GM03348 (cell line): ENCODE data around the gene LPXN.

ENCODE experiments used
- DNase-seq: peaks from one replicate; pipeline ENCODE4 v3.0.0; 2012; ENCODE audit warnings: low spot score

LPXN gene

DNA sequence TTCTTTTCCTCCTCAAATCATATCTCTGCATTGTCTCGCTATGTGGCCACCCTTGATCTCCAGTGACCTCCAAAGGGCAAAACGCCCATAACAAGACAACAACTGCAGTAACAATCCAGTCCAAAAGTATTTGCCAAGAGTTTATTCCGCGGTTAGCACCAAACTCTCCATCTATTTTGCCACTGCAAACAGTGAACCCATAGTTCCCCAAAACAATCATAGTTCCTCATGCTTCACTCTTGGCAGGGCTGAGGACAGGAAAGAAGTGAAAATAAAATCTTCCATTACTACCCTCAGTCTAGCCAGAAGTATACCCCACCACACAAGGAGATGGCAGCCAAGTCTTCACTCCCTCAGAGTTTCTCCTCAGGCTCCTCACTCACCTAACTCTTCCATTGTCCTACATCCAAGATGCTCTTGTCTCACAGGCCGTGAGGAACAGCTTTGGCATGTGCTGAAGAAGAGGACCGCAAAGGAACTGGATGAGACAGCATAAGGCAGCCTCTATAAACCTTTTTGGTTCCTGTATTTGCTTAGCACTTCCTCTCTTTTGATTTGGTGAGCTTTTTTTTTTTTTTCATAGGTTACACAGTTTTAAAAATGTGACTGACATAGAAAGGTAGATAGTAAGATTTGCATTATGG lies at the start of gene LPXN:
LPXN (minus strand) TSS at position 480 of the 644 bp plus-strand sequence; CDS start at position 396, 84 bp downstream.
- peak; percentile 27 for DNase-seq

DNA sequence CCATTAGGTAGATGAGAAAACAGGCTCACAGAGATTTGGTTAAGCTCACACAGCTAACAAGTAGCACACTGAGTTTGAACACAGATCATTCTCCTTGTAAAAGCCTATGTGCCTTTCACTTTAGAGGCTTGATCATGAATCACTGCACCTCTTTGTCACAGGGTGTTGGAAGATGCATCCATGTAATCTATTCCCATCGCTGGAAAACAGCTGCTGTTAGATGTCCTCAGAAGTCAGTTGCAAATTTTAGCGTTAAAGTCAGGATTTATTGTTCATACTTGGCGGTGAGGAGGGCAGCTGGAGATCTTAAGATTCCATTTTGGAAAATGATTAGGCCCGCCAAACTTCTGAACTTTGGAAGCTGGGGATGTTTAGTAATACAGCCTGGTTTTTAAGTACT lies 49.4 kb upstream of the LPXN start:
- no peak for DNase-seq

DNA sequence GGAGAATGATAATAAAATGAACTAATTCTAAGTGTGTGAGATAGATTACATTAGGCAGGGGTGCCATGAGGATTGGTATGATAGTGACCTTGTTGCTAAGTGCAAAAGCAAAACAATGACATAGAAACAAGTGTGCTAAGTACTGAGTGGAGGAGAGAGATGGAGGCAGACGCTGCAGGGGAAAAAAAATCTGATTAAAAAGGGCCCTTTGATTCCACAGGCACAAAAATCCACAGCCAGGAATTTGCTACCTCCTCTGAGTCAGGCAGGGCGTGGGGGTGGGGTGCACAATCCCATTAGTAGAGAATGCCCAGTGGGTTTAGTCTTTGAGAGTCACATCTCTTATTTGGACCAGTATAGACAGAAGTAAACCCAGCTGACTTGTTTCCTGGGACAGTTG lies 46.7 kb upstream of the LPXN start, which contains the start of gene CNTF:
CNTF (plus strand) TSS at position 322 of the 400 bp plus-strand sequence. CDS start 88 bp downstream, outside the sequence.
- DNase-seq = peak; percentile 18

DNA sequence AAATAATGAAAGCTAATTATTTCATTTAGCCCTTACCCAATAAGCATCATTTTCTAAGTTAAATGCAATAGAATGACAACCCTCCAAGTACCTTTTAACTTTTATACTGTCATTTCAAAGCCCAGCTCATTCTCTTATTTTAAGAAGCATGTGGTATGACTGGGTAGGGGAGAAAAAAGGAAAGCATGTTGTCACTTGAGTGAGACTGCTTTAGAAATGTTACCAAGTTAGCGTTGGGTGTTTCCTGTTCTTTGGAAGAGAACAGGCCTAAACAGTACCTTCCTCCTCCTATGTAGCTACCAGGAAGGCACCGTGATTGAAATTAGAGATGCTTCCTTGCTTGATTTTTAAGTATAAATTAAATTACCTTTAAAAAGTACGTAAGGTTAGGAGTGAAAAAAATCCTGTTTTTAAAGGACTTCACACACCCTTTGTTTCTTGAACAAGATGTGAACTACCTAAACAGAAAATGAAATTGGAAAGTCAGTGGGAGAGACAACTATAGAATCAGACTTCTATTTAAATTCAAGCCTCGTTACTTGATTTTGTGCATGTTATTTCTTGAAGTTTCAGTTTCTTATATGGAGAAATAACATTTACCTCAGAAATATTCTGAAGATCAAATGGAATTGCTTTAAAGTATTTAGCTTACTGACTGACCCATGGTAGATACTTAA lies 46.1 kb upstream of the LPXN start:
- DNase-seq = no peak

DNA sequence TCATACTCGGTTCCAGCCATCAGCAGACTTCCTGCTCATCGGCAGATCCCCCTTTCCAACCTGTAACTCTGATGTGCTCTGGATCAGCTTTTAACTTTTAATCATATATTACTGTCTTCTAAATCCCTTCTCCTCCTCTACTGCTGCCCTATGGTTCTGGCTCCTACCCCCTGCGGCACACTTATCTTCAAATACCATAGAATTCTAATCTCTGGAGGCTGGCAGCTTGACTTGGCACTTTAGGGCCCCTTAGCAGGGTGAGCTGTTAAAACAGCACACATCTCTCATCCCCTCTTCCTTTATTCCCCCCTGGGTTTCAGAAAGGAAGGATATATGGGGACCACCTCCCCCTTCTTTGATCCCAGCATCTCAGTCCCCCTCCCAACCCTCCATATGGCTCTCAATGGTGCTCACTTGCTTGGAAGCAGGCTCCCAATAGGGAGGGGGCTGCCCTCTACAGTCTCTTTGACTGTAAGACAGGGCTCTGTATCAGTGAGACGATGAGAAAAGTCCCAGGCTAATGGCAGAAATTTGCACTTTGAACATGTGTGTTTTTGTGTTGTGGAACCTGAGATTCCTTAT lies 42.4 kb upstream of the LPXN start:
- no peak for DNase-seq

DNA sequence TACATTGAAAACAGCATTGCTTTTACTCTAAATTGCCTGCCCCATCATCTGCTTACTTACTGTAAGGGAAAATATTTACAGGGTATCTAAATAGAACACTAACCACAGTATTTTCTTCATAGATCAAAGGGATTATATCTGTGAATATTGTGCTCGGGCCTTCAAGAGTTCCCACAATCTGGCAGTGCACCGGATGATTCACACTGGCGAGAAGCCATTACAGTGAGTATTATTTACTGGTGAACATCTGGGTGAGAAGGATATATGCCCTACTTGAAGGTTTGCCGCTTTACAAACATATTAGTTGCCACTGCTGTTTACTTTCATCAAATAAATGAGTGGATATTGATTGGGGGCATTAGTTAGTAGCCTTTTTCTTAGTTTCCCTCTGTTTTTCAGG lies 40.9 kb upstream of the LPXN start:
- peak; percentile 73 for DNase-seq

DNA sequence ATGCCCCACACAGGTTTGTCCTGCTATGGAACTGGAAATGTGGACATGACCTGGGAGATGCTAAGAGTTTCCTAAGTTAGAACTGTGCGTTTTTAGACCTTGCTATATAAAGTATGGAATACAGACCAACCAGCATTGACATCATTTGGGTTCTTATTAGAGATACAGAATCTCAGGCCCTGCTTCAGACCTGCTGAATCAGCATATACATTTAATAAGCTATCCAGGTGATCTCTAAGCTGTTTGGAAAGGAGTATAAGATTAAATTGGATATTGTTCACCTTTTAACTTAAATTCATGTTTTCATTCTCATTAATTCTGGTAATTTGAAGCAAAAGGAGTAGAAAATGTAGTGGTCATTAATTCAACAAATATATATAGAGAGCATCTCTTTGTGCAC lies 39.9 kb upstream of the LPXN start:
- DNase-seq = no peak

DNA sequence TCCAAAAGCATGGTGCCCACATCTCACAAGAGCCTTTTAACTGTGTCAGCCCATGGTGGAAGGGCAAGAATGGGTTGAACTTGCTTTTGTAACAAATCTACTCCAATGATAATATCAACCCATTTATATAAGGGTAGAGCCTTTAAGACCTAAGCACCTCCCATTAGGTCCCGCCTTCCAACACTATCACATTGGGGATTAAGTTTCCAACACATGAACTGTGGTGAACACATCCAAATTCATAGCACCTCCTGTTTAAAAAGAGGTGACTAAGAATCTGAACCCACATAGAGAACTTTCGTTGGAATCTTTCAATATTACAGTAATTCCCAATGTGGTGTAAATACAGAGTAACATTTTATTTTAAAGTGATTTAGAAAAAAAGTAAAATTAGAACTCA lies 37.6 kb upstream of the LPXN start:
- no peak for DNase-seq

DNA sequence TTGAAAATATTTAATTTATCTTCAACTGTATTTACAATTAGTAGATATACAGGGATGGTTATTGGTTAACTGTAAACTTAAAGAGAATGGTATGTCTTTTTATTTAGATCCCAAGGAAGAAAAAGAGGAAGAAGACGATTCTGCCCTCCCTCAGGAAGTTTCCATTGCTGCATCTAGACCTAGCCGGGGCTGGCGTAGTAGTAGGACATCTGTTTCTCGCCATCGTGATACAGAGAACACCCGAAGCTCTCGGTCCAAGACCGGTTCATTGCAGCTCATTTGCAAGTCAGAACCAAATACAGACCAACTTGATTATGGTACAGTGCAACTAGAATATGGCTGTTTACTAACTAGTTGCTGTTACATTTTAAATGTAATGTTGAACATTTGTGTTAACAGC lies 34.1 kb upstream of the LPXN start:
- DNase-seq = no peak

DNA sequence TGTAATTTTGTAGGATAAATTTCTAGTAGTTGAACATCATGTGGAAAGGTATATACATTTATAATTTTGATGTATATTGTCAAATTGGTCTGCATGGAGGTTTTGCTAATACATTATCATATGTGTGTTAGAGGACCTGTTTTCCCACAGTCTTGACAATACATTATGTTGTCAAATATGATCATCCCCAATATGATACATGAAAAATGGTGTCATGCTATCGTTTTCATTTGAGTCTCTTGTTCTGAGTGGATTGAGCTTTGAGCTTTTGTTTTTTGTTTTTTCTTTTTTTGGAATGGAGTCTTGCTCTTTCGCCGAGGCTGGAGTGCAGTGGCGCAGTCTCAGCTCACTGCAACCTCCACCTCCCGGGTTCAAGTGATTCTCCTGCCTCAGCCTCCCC lies 32.7 kb upstream of the LPXN start:
- DNase-seq = no peak

DNA sequence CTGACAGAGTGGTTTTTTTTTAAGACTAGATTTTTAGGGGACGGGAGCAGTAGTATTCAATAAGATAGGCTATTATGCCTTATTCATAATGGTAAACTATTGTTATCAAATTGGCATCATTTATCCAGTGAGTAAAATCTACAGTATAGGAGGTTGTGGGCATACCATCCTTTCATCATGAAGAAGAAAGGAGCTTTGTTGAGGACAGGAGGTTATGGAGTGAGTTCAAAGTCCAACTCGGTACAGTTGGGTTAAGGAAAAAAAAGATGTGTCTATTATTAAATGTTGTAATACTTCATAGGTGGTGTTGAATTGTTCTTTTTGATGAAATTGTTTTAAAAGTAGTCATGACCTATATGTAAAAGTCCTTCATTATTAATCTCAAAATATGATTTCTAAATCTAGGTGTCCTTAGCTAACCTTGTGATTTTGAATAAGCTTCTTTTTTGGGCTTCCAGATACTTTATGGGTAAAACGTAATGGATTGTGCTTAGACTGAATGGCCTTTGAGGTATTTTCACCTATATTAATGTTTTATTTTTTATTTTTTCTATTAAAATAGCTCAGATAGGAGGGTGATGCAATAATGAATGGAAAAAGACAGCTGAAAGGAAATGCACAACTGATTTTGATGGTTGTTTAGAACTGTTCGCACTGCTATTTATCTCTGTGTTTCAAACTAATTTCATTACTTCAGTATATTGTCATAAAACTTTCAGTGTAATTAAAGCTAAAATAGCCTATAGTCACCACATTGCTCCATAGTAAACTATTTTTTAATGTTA lies 31.5 kb upstream of the LPXN start:
- DNase-seq = no peak

DNA sequence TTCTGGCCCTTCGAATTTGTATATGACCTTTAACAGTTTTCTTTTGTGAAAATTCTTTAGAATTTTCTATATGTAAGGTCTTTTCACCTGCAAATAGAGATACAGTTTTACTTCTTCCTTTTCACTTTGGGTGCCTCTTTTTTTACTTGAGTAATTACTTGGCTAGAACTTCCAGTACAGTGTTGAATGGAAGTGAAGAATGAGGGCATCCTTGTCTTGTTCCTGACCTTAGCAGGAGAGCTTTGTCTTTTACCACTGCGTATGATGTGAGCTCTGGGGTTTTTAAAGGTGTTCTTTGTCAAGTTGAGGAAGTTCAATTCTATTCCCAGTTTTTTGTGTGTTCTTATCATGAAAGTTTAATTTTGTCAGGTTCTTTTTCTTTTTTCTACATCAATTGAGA lies 24.9 kb upstream of the LPXN start:
- no peak for DNase-seq

DNA sequence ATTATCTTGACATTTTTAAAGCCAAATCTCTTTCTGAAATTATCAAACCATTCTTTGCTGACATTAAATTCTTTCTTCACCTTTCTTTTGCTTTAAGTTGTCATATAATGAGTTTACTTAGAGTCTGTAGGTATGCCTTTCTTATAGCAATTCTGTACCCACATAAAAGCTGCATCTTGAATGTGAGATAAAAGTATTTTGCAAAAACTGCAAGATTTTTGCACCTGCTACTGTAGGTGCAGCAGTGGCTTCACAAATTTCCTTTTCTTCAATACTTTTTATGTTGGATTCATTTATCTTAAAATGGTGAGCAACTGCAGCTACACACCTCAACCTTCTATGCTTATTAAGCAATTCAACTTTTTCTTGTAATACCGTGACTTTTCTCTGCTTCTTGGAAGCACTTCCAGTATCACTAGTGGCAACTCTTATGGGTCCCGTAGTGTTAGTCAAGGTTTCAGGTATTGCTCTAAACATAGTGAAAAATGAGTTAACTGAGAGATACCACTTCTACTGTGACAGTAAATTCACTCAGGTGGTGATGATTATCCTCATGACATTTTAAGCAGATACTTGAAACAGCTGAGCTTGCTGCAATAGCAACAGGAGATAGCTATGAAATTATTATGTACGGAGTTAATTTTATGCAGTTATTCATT lies 22.0 kb upstream of the LPXN start:
- DNase-seq = no peak

DNA sequence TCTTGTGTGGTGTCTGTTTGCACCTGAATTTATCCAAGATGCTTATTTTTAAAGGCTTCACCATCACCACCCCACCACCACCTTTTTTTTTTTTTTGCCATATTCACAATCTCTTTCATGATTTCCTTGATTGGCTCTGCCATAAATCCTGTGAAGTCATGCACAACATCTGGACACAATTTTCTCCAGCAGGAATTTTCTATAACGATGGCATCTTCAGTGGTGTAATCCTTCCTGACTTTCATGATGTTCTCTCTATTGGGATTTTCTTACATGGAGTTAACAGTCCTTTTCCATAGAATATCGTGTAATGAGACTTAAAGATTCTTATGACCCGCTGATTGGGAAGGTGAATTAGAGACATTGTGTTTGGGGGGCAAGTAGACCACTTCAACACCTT lies 21.0 kb upstream of the LPXN start:
- DNase-seq = no peak

DNA sequence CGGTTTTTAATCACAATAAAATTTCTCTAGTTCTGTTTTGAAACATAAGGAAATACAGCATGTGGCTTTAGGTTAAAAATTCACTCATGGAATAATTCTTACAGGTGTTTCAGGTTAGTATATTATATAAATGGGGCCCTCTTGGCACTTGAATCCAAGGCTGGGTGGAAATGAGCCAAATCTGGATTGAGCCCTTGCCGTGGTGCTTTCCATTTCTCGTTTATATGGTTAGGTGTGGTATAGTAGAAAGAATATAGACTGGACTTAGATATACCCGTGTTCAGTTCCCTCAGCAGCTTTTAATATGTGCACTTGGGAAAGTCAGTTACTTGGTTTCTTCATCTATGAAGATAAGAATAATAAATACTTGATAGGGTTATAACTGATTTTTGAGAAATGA lies 19.2 kb upstream of the LPXN start:
- no peak for DNase-seq

DNA sequence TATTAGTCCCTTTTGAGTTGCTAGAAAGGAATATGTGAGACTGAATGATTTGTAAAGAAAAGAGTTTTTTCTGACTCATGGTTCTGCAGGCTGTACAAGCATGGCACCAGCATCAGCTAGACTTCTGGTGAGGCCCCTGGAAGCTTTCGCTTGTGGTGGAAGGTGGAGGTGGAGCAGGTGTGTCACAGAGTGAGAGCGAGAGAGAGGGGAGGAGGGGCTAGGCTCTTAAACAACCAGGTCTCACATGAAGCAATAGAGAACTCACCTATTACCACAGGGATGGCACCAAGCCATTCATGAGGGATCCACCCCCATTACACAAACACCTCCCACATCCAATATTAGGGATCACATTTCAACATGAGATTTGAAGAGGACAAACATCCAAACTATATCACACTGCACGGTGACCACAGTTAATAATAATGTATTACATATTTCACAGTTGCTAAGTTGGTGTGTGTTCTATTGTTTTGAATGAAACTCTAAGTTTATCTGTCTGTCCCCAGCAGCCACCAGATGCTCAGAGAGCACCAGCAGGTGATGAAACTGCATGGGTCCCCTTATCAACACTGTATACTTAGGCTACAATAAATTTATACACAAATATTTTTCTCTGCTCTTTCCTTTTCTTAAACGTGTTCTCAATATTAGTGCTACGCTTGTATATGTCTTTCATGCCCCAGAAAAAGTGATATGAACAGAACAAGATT lies 17.3 kb upstream of the LPXN start:
- DNase-seq = no peak

DNA sequence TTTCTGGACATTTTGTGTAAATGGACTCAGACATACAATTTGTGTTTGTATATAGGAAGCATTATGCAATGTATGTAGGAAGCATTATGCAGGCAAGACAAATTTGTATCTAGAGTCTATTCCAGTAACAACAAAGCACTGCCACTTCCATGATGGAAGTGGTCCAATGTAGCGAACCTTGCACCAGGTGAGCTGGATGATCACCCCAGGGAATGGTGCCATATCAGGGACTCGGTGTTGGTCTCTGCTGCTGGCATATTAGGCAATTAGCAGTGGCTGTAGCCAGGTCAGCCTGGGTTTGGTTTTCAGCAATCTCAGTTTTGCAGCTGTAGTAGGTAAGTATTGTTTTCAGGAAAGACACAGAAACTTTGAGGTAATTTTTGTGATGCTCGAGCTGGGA lies 16.0 kb upstream of the LPXN start:
- no peak for DNase-seq

DNA sequence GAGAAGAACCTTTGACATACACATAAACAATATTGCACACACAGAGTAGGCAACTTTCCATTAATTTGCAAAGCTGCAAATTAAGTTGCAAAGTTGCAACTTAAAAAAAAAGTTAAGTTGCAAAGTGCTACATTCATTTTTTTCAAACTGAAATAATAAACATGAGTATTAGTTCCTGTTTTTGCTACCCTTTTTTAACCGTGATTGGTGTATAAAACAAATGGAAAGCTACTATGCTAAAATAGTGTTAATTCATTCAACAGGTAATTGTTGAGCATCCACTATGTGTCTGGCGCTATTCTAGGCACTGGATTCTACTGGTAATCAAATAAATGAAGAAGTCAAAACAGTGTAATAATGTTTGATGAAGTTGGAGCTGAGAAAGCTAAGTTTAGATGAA lies 11.3 kb upstream of the LPXN start:
- no peak for DNase-seq

DNA sequence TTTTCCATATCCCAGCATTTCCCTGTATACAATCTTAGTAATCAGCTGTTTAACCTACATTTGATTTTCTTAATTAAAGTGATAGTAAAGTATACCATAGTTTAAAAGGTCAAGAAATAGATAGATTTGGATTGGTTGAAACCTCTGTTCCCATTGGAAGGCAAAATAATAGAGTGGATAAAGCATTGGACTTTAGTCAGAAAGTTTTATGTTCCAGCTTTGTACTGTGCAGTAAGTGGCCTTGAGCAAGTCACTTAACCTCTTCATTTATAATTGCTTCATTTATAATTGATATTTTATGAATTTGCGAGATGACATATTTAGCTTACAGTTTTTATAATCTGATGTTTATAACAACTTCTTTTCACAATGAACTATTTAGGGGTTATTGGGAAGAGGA lies 6.8 kb upstream of the LPXN start:
- no peak for DNase-seq

DNA sequence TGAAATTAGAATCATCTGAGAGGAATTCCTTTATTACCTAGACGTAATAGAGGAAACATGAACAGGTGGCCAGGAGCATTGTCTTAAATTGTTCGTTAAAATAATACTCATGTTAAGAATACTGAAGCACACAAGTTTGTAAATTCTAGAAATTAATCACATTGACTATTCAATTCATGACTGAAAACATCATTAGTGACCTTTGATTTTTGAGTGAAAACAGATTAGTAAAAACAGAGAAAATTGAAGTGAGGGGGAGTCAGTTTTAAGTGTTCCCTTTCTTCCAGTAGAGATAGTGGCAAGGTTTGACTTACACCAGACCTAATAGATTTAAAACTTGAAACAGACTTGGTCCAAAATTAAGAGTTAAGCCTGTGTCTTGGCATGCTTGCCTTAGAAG lies 4.7 kb upstream of the LPXN start:
- DNase-seq = no peak
